Endothelial cell of umbilical vein (primary cell): ENCODE measurements around the gene RIC8A. TPM values are rescaled to one million over a fixed set of nuclear protein-coding genes. Genes with fewer than 3 reads are reported as not detected.

ENCODE experiments used
- BruUV-seq: library from RNA; stranded (reverse); fragments of 400-500 nt; replicated peaks from 2 replicates; lab custom pipeline; 2021; lab: Mats Ljungman, UMichigan
- CTCF ChIA-PET: fragments of 300-600, 350-600 bp; sonication (Branson Sonifier 250); formaldehyde crosslinking; loops from one replicate; lab custom pipeline; 2021; ENCODE audit warnings: antibody characterized with exemption, inconsistent platforms; lab: Charles Lee
- POLR2A ChIA-PET: fragments of 300-600, 350-600 bp; sonication (Branson Sonifier 250); formaldehyde crosslinking; loops from one replicate; lab custom pipeline; 2021; ENCODE audit warnings: antibody characterized with exemption, inconsistent platforms; lab: Charles Lee
- DNase-seq: peaks from one replicate; pipeline ENCODE4 v3.0.0-alpha.2; 2011; ENCODE audit warnings: low read depth, low spot score
- FAIRE-seq: peaks from 2 replicates; lab custom pipeline; 2011; peaks lifted over from hg19 to GRCh38; lab: Jason Lieb, UNC
- H2AFZ ChIP-seq: 2 replicates; pipeline ENCODE4 v1.6.0; 2012; ENCODE audit warnings: low read depth, low read length, control low read depth, inconsistent platforms
- H3K27ac ChIP-seq: 2 replicates; pipeline ENCODE4 v1.5.1; 2011; ENCODE audit warnings: low read depth, mild to moderate bottlenecking, control low read depth, low read length, moderate library complexity; ENCODE audit not compliant: insufficient read depth
- H3K27me3 ChIP-seq, 2 experiments: 2 replicates each; pipeline versions ENCODE4 v1.6.0 to v1.6.1; 2011; ENCODE audit warnings: low read length in 2 of 2, mixed read lengths in 1 of 2; ENCODE audit not compliant: control insufficient read depth in 2 of 2, insufficient read depth in 2 of 2
- H3K36me3 ChIP-seq, 2 experiments: 2 replicates in 1 of 2; 3 replicates in 1 of 2; pipeline ENCODE4 v1.5.1; 2011; ENCODE audit warnings: low read length in 2 of 2, mild to moderate bottlenecking in 1 of 2, moderate library complexity in 1 of 2; ENCODE audit not compliant: control insufficient read depth in 2 of 2, insufficient read depth in 2 of 2; ENCODE audit errors: extremely low read depth in 1 of 2
- H3K4me1 ChIP-seq: 3 replicates; pipeline ENCODE4 v1.5.1; 2011; ENCODE audit warnings: mild to moderate bottlenecking, low read length; ENCODE audit not compliant: control insufficient read depth, insufficient read depth; ENCODE audit errors: extremely low read depth
- H3K4me2 ChIP-seq: 2 replicates; pipeline ENCODE4 v1.6.1; 2011; ENCODE audit warnings: low read length, control low read depth, mixed read lengths; ENCODE audit not compliant: insufficient read depth
- H3K4me3 ChIP-seq, 3 experiments: fragments of 200-600 bp in 1 of 3; sonication (generic), shearing (Covaris generic) in 1 of 3; replicated peaks in 1 of 3; 2 replicates each; pipeline ENCODE4 v1.5.1; 2011 to 2016; ENCODE audit warnings: control low read depth in 3 of 3, low read length in 3 of 3, mild to moderate bottlenecking in 2 of 3, inconsistent platforms in 1 of 3, low read depth in 1 of 3, moderate library complexity in 1 of 3; ENCODE audit not compliant: insufficient read depth in 1 of 3
- H3K79me2 ChIP-seq: 2 replicates; pipeline ENCODE4 v1.6.0; 2012; ENCODE audit warnings: low read length, inconsistent platforms; ENCODE audit not compliant: control insufficient read depth, insufficient read depth
- H3K9ac ChIP-seq: replicated peaks from 2 replicates; pipeline ENCODE3; 2011; ENCODE audit warnings: low read length, control low read depth; ENCODE audit not compliant: insufficient read depth; ENCODE audit errors: extremely low read depth
- H3K9me1 ChIP-seq: replicated peaks from 3 replicates; pipeline ENCODE4 v1.6.0; 2011; ENCODE audit warnings: mild to moderate bottlenecking, low read length; ENCODE audit not compliant: control insufficient read depth, insufficient read depth; ENCODE audit errors: extremely low read depth
- H3K9me3 ChIP-seq: replicated peaks from 2 replicates; pipeline ENCODE4 v1.5.1; 2012; ENCODE audit warnings: low read length, inconsistent platforms; ENCODE audit not compliant: control insufficient read depth, insufficient read depth
- H4K20me1 ChIP-seq: replicated peaks from 2 replicates; pipeline ENCODE3; 2011; ENCODE audit warnings: mild to moderate bottlenecking, low read length; ENCODE audit not compliant: control insufficient read depth, insufficient read depth; ENCODE audit errors: extremely low read depth
- EZH2 ChIP-seq: IDR thresholded peaks from 2 replicates; pipeline ENCODE4 v1.6.1; 2012; ENCODE audit warnings: borderline replicate concordance, low read depth, mild to moderate bottlenecking, moderate library complexity, low read length, inconsistent platforms; ENCODE audit not compliant: severe bottlenecking
- FOS ChIP-seq: IDR thresholded peaks from 2 replicates; pipeline ENCODE4 v1.6.1; 2011; ENCODE audit warnings: mild to moderate bottlenecking, low read length, moderate library complexity, borderline replicate concordance; ENCODE audit not compliant: insufficient read depth
- GATA2 ChIP-seq: IDR thresholded peaks from 2 replicates; pipeline ENCODE4 v1.7.0; 2011; ENCODE audit warnings: low read depth, mild to moderate bottlenecking, moderate library complexity, mixed read lengths, low read length; ENCODE audit not compliant: insufficient read length, insufficient read depth
- JUN ChIP-seq: IDR thresholded peaks from 2 replicates; pipeline ENCODE4 v1.6.1; 2011; ENCODE audit warnings: borderline replicate concordance, low read depth; ENCODE audit not compliant: insufficient read length, insufficient read depth
- MAX ChIP-seq: IDR thresholded peaks from 2 replicates; pipeline ENCODE4 v1.6.1; 2011; ENCODE audit not compliant: insufficient read depth, insufficient read length
- MYC ChIP-seq: IDR thresholded peaks from one replicate; pipeline ENCODE4 v1.6.1; 2011; ENCODE audit warnings: mild to moderate bottlenecking, low read depth, low read length
- POLR2A ChIP-seq: IDR thresholded peaks from 2 replicates; pipeline ENCODE4 v1.6.1; 2012; ENCODE audit warnings: low read depth, mild to moderate bottlenecking, control low read depth, low read length
- POLR2AphosphoS5 ChIP-seq: IDR thresholded peaks from 2 replicates; pipeline ENCODE4 v1.6.1; 2012; ENCODE audit warnings: low read depth, mild to moderate bottlenecking, control low read depth, low read length, moderate library complexity; ENCODE audit not compliant: insufficient read depth
- dilution Hi-C: fragments of 300-500 bp; cut with MboI; formaldehyde crosslinking; loops from one replicate; pipeline ENCODE4 v1.15.0; 2019; ENCODE audit warnings: low sequenced_read_pairs; ENCODE audit not compliant: extremely low pct_ligation_motif_present
- intact Hi-C: fragments of 100-400 bp; cut with micrococcal nuclease; formaldehyde crosslinking; loops from one replicate; pipeline ENCODE4 v1.10.0; 2022
- polyA plus RNA-seq, 4 experiments: library from polyadenylated mRNA; depleted of rRNA in 3 of 4; stranded (reverse) in 3 of 4; unstranded in 1 of 4; fragments of >200 nt; gene quantifications; 2 replicates each; pipeline versions ENCODE4 v1.2.1 to v1.2.3, GENCODE V29; 2011 to 2012; ENCODE audit warnings: missing spikeins in 1 of 4
- total RNA-seq: library from RNA; stranded (reverse); gene quantifications from 2 replicates; pipeline ENCODE4 v1.2.3, GENCODE V29; 2021
- TF ChIP-seq, protein P1 (sequence below), 2 donors: IDR thresholded peaks; 1 replicate in 1 of 2; 2 replicates in 1 of 2; pipeline ENCODE4 v1.5.1; 2011; ENCODE audit warnings: low read length in 2 of 2, mild to moderate bottlenecking in 2 of 2, moderate library complexity in 2 of 2, control low read depth in 1 of 2, inconsistent platforms in 1 of 2, low read depth in 1 of 2; ENCODE audit not compliant: insufficient read depth in 1 of 2; ENCODE audit errors: extremely low read depth in 1 of 2

The RIC8A gene
- total and polyA plus RNA-seq, 2 donors (not counting 3 experiments of a cell fraction or from before 2014, with no cell fraction given), result 112 to 143 TPM

- no peaks in the 10 kb centered on the region for H3K27me3 ChIP-seq
Measured at GRCh38 chr11:261624-262023, 54.1 kb downstream of the RIC8A start.

More at GRCh38 chr11:261624-262023, 54.1 kb downstream of the RIC8A start:
- CTCF ChIA-PET, result interaction anchor here (1.3 to 2.3 kb wide), 2 partner anchors 11 to 23 kb away, joined by 3 to 19 read pairs; no protein-coding TSS in a partner anchor
- H3K27ac ChIP-seq, result no peak overlapping the region
- intact Hi-C loops, result no loop called here
- H2AFZ ChIP-seq, result no peak overlapping the region
- no peak overlapping the region for H3K4me2 ChIP-seq
- no peak for DNase-seq
- dilution Hi-C loops, result no loop called here
- POLR2A ChIA-PET, result no interaction called here
- H3K9me1 ChIP-seq, result no peaks in the 10 kb centered on the region
- H3K9ac ChIP-seq, result no peak overlapping the region
- BruUV-seq, result no TSS peak
- no peak for FAIRE-seq
- H3K9me3 ChIP-seq, result no peaks in the 10 kb centered on the region
- H3K4me1 ChIP-seq, result no peaks in the 10 kb centered on the region
- no peak overlapping the region for H3K4me3 ChIP-seq
- no peaks in the 10 kb centered on the region for H4K20me1 ChIP-seq
- no peaks in the 10 kb centered on the region for H3K79me2 ChIP-seq
- no peak for TF ChIP-seq MAX
- TF ChIP-seq FOS, result no peak
- TF ChIP-seq POLR2AphosphoS5, result no peak
- TF ChIP-seq, protein P1, sequence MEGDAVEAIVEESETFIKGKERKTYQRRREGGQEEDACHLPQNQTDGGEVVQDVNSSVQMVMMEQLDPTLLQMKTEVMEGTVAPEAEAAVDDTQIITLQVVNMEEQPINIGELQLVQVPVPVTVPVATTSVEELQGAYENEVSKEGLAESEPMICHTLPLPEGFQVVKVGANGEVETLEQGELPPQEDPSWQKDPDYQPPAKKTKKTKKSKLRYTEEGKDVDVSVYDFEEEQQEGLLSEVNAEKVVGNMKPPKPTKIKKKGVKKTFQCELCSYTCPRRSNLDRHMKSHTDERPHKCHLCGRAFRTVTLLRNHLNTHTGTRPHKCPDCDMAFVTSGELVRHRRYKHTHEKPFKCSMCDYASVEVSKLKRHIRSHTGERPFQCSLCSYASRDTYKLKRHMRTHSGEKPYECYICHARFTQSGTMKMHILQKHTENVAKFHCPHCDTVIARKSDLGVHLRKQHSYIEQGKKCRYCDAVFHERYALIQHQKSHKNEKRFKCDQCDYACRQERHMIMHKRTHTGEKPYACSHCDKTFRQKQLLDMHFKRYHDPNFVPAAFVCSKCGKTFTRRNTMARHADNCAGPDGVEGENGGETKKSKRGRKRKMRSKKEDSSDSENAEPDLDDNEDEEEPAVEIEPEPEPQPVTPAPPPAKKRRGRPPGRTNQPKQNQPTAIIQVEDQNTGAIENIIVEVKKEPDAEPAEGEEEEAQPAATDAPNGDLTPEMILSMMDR (IDR thresholded peaks at IDR 0.05; ENCODE audit: extremely low read depth in 1 of 2, insufficient read depth in 1 of 2, low read depth in 1 of 2, low read length in 2 of 2), result no peak
- TF ChIP-seq POLR2A, result no peak
- TF ChIP-seq JUN, result no peak
- no peak for TF ChIP-seq EZH2
- TF ChIP-seq GATA2, result no peak
- no peak for TF ChIP-seq MYC
- H3K36me3 ChIP-seq, result no peaks in the 10 kb centered on the region

Other genes with a start within 250 kb of the RIC8A start
- not detected in 2 replicates for gene SCGB1C1, start 14.6 kb upstream of the RIC8A start, total RNA-seq
- not detected in 2 replicates for gene SCGB1C1, start 14.6 kb upstream of the RIC8A start, polyA plus RNA-seq
- 31.0 and 35.5 TPM in 2 replicates for gene BET1L, start 309 bp upstream of the RIC8A start, total RNA-seq
- gene BET1L, start 309 bp upstream of the RIC8A start, polyA plus RNA-seq, result 80.0 and 90.0 TPM in 2 replicates
- 12.0 and 14.9 TPM in 2 replicates for gene SIRT3, start 28.6 kb downstream of the RIC8A start, total RNA-seq
- 17.6 and 18.3 TPM in 2 replicates for gene SIRT3, start 28.6 kb downstream of the RIC8A start, polyA plus RNA-seq
- 168 and 179 TPM in 2 replicates for gene PSMD13, start 29.3 kb downstream of the RIC8A start, total RNA-seq
- 175 and 214 TPM in 2 replicates for gene PSMD13, start 29.3 kb downstream of the RIC8A start, polyA plus RNA-seq
- gene NLRP6, start 70.7 kb downstream of the RIC8A start, total RNA-seq, result not detected in 2 replicates
- not detected in 2 replicates for gene NLRP6, start 70.7 kb downstream of the RIC8A start, polyA plus RNA-seq
- gene PGGHG, start 81.4 kb downstream of the RIC8A start, total RNA-seq, result 42.4 and 48.1 TPM in 2 replicates
- gene PGGHG, start 81.4 kb downstream of the RIC8A start, polyA plus RNA-seq, result 31.6 and 37.9 TPM in 2 replicates
- gene IFITM5, start 91.8 kb downstream of the RIC8A start, total RNA-seq, result not detected in 2 replicates
- not detected in 2 replicates for gene IFITM5, start 91.8 kb downstream of the RIC8A start, polyA plus RNA-seq
- 219 and 263 TPM in 2 replicates for gene IFITM2, start 100.1 kb downstream of the RIC8A start, total RNA-seq
- gene IFITM2, start 100.1 kb downstream of the RIC8A start, polyA plus RNA-seq, result 1,135 and 1,428 TPM in 2 replicates
- 4.0 and 11.5 TPM in 2 replicates for gene IFITM1, start 106.3 kb downstream of the RIC8A start, total RNA-seq
- gene IFITM1, start 106.3 kb downstream of the RIC8A start, polyA plus RNA-seq, result 24.6 and 34.1 TPM in 2 replicates
- gene IFITM3, start 113.2 kb downstream of the RIC8A start, total RNA-seq, result 323 and 416 TPM in 2 replicates
- gene IFITM3, start 113.2 kb downstream of the RIC8A start, polyA plus RNA-seq, result 950 and 1,150 TPM in 2 replicates
- 5.2 and 9.6 TPM in 2 replicates for gene B4GALNT4, start 161.8 kb downstream of the RIC8A start, total RNA-seq
- 7.9 and 9.2 TPM in 2 replicates for gene B4GALNT4, start 161.8 kb downstream of the RIC8A start, polyA plus RNA-seq
- 0.27 and 0.30 TPM in 2 replicates for gene PKP3, start 186.5 kb downstream of the RIC8A start, total RNA-seq
- gene PKP3, start 186.5 kb downstream of the RIC8A start, polyA plus RNA-seq, result 0.33 and 0.59 TPM in 2 replicates
- 51.9 and 52.3 TPM in 2 replicates for gene SIGIRR, start 207.3 kb downstream of the RIC8A start, total RNA-seq
- 70.9 and 104 TPM in 2 replicates for gene SIGIRR, start 207.3 kb downstream of the RIC8A start, polyA plus RNA-seq
- gene ANO9, start 234.3 kb downstream of the RIC8A start, total RNA-seq, result 0.12 TPM in 1 of 2 replicates, not detected in the other
- 0.23 and 0.32 TPM in 2 replicates for gene ANO9, start 234.3 kb downstream of the RIC8A start, polyA plus RNA-seq
- gene PTDSS2, start 242.6 kb downstream of the RIC8A start, total RNA-seq, result 41.4 and 44.2 TPM in 2 replicates
- 46.8 and 60.8 TPM in 2 replicates for gene PTDSS2, start 242.6 kb downstream of the RIC8A start, polyA plus RNA-seq